Keratinocyte (primary cell): ENCODE measurements around the gene SDE2. TPM values are rescaled to one million over a fixed set of nuclear protein-coding genes. Genes with fewer than 3 reads are reported as not detected.

Experiments used
- DNase-seq: peaks from one replicate; pipeline ENCODE4 v3.0.0-alpha.2; 2011; ENCODE audit warnings: low read depth, missing footprints, low spot score
- FAIRE-seq: peaks from 2 replicates; lab custom pipeline; 2011; peaks lifted over from hg19 to GRCh38; lab: Jason Lieb, UNC
- H2AFZ ChIP-seq: 2 replicates; pipeline ENCODE4 v1.6.0; 2012; ENCODE audit warnings: low read length, control low read depth, inconsistent platforms; ENCODE audit not compliant: control insufficient read depth
- H3K27ac ChIP-seq: 2 replicates; pipeline ENCODE4 v1.5.1; 2011; ENCODE audit warnings: low read length; ENCODE audit not compliant: control insufficient read depth, insufficient read depth
- H3K27me3 ChIP-seq: 3 replicates; pipeline ENCODE4 v1.6.0; 2011; ENCODE audit warnings: low read length; ENCODE audit not compliant: control insufficient read depth, insufficient read depth; ENCODE audit errors: extremely low read depth
- H3K36me3 ChIP-seq, 2 experiments: 2 replicates in 1 of 2; 3 replicates in 1 of 2; pipeline ENCODE4 v1.5.1; 2011; ENCODE audit warnings: low read length in 2 of 2, mild to moderate bottlenecking in 1 of 2; ENCODE audit not compliant: control insufficient read depth in 2 of 2, insufficient read depth in 2 of 2; ENCODE audit errors: extremely low read depth in 1 of 2
- H3K4me1 ChIP-seq: 3 replicates; pipeline ENCODE4 v1.5.1; 2011; ENCODE audit warnings: low read length; ENCODE audit not compliant: control insufficient read depth, insufficient read depth; ENCODE audit errors: extremely low read depth
- H3K4me2 ChIP-seq: 3 replicates; pipeline ENCODE4 v1.6.0; 2011; ENCODE audit warnings: low read depth, low read length; ENCODE audit not compliant: control insufficient read depth, insufficient read depth; ENCODE audit errors: extremely low read depth
- H3K4me3 ChIP-seq, 3 experiments: fragments of 200-600 bp in 1 of 3; sonication (generic) in 1 of 3; 2 replicates in 2 of 3; 3 replicates in 1 of 3; pipeline ENCODE4 v1.5.1; 2011 to 2016; ENCODE audit warnings: low read length in 3 of 3, mild to moderate bottlenecking in 3 of 3, control low read depth in 2 of 3, inconsistent platforms in 1 of 3, low read depth in 1 of 3, mixed read lengths in 1 of 3, mixed run types in 1 of 3, moderate library complexity in 1 of 3; ENCODE audit not compliant: control insufficient read depth in 2 of 3, insufficient read depth in 2 of 3; ENCODE audit errors: extremely low read depth in 1 of 3
- H3K79me2 ChIP-seq: 2 replicates; pipeline ENCODE4 v1.6.0; 2012; ENCODE audit warnings: low read length; ENCODE audit not compliant: control insufficient read depth, insufficient read depth
- H3K9ac ChIP-seq: 3 replicates; pipeline ENCODE4 v1.6.0; 2011; ENCODE audit warnings: low read length; ENCODE audit not compliant: control insufficient read depth, insufficient read depth; ENCODE audit errors: extremely low read depth
- H3K9me1 ChIP-seq: 3 replicates; pipeline ENCODE4 v1.6.0; 2011; ENCODE audit warnings: low read length; ENCODE audit not compliant: control insufficient read depth, insufficient read depth; ENCODE audit errors: extremely low read depth
- H3K9me3 ChIP-seq: 2 replicates; pipeline ENCODE4 v1.5.1; 2012; ENCODE audit warnings: low read depth, low read length; ENCODE audit not compliant: control insufficient read depth
- H4K20me1 ChIP-seq: 3 replicates; pipeline ENCODE4 v1.6.0; 2011; ENCODE audit warnings: low read length; ENCODE audit not compliant: control insufficient read depth, insufficient read depth; ENCODE audit errors: extremely low read depth
- CTCF ChIP-seq, 3 experiments: IDR thresholded peaks in 1 of 3; conservative IDR thresholded peaks in 1 of 3; optimal IDR thresholded peaks in 1 of 3; 2 replicates in 2 of 3; 3 replicates in 1 of 3; pipeline versions ENCODE3 to v1.5.1; 2011; ENCODE audit warnings: low read length in 3 of 3, mild to moderate bottlenecking in 3 of 3, moderate library complexity in 2 of 3, control low read depth in 1 of 3, inconsistent platforms in 1 of 3; ENCODE audit not compliant: insufficient read depth in 2 of 3; ENCODE audit errors: extremely low read depth in 1 of 3
- EZH2 ChIP-seq: IDR thresholded peaks from one replicate; pipeline ENCODE4 v1.6.1; 2012; ENCODE audit warnings: inconsistent platforms, mild to moderate bottlenecking, low read length, moderate library complexity
- dilution Hi-C: fragments of 300-500 bp; cut with MboI; formaldehyde crosslinking; loops from one replicate; pipeline ENCODE4 v1.7.0; 2020; ENCODE audit warnings: low sequenced_read_pairs; ENCODE audit not compliant: extremely low pct_ligation_motif_present
- polyA plus RNA-seq, 5 experiments: library from polyadenylated mRNA; depleted of rRNA in 3 of 5; stranded (reverse) in 3 of 5; stranded (forward) in 1 of 5; unstranded in 1 of 5; fragments of >200 nt; gene quantifications; 1 replicate in 1 of 5; 2 replicates in 3 of 5; 3 replicates in 1 of 5; pipeline versions ENCODE4 v1.2.1 to v1.2.3, GENCODE V29; 2011 to 2012; ENCODE audit warnings: missing spikeins in 2 of 5, low read depth in 1 of 5, low replicate concordance in 1 of 5

Gene SDE2
- polyA plus RNA-seq, 1 donor (not counting 4 experiments of a cell fraction or from before 2014, with no cell fraction given), result 15.9 TPM

GRCh38 chr1:225981714-225982113 is 17.4 kb downstream of the SDE2 start:
- peaks cover 2% of the 10 kb centered on the region for H3K79me2 ChIP-seq
- H2AFZ ChIP-seq, result no peak overlapping the region
- no peak overlapping the region for H3K4me2 ChIP-seq
- FAIRE-seq (no peak), DNase-seq (no peak)
- H3K27me3 ChIP-seq, result no peaks in the 10 kb centered on the region
- no peak for TF ChIP-seq EZH2
- no peak for TF ChIP-seq CTCF (optimal IDR thresholded peaks at IDR 0.05 in 1 of 3, IDR thresholded peaks at IDR 0.05 in 1 of 3, conservative IDR thresholded peaks at IDR 0.05 in 1 of 3; ENCODE audit: extremely low read depth in 1 of 3, insufficient read depth in 2 of 3, low read length in 3 of 3)
- H3K27ac ChIP-seq, result no peak overlapping the region
- H3K4me3 ChIP-seq, result no peak overlapping the region
- H3K9me3 ChIP-seq, result no peaks in the 10 kb centered on the region
- no peak overlapping the region for H3K9ac ChIP-seq
- peaks cover 9 to 25% of the 10 kb centered on the region in 2 experiments for H3K36me3 ChIP-seq
- dilution Hi-C loops, result loop anchor here (25.0 kb wide), 1 partner anchor 519 kb away; no protein-coding TSS in a partner anchor
- no peaks in the 10 kb centered on the region for H3K4me1 ChIP-seq
- H4K20me1 ChIP-seq, result no peaks in the 10 kb centered on the region
- H3K9me1 ChIP-seq, result no peaks in the 10 kb centered on the region

GRCh38 chr1:225980005-225980836 is 18.9 kb downstream of the SDE2 start:
- no peak overlapping the region for H3K4me2 ChIP-seq
- no peak for DNase-seq
- no peak overlapping the region for H3K4me3 ChIP-seq
- no peaks in the 10 kb centered on the region for H4K20me1 ChIP-seq
- H3K9me3 ChIP-seq, result no peaks in the 10 kb centered on the region
- no peaks in the 10 kb centered on the region for H3K9me1 ChIP-seq
- no peak overlapping the region for H3K27ac ChIP-seq
- no peak for TF ChIP-seq EZH2
- TF ChIP-seq CTCF (optimal IDR thresholded peaks at IDR 0.05 in 1 of 3, IDR thresholded peaks at IDR 0.05 in 1 of 3, conservative IDR thresholded peaks at IDR 0.05 in 1 of 3; ENCODE audit: extremely low read depth in 1 of 3, insufficient read depth in 2 of 3, low read length in 3 of 3), result no peak
- dilution Hi-C loops, result loop anchor here (25.0 kb wide), 1 partner anchor 518 kb away; no protein-coding TSS in a partner anchor
- H3K4me1 ChIP-seq, result no peaks in the 10 kb centered on the region
- no peak overlapping the region for H2AFZ ChIP-seq
- H3K9ac ChIP-seq, result no peak overlapping the region
- FAIRE-seq, result no peak
- H3K36me3 ChIP-seq, result peaks cover 7 to 21% of the 10 kb centered on the region in 2 experiments
- H3K79me2 ChIP-seq, result no peaks in the 10 kb centered on the region
- no peaks in the 10 kb centered on the region for H3K27me3 ChIP-seq
